GM12801 (cell line): Measurements from ENCODE around the gene TIGD1.

Source experiments
- CTCF ChIP-seq: IDR thresholded peaks from one replicate; pipeline ENCODE4 v1.5.1; 2011; ENCODE audit warnings: control low read depth; ENCODE audit not compliant: insufficient read length; ENCODE audit errors: extremely low read depth

The TIGD1 gene

GRCh38 chr2:232550354-232551249 lies at the start of gene TIGD1, which contains the start of gene EIF4E2:
Gene TIGD1, minus strand, starts transcription at chr2:232550557. Its CDS starts 675 bp downstream, at chr2:232549882.
Gene EIF4E2, plus strand, starts transcription at chr2:232550689. Its CDS starts 36 bp downstream, at chr2:232550725.
- no peak for TF ChIP-seq CTCF

- no peak for TF ChIP-seq CTCF
Measured at GRCh38 chr2:232598293-232598692, 47.9 kb upstream of the TIGD1 start.

DNA sequence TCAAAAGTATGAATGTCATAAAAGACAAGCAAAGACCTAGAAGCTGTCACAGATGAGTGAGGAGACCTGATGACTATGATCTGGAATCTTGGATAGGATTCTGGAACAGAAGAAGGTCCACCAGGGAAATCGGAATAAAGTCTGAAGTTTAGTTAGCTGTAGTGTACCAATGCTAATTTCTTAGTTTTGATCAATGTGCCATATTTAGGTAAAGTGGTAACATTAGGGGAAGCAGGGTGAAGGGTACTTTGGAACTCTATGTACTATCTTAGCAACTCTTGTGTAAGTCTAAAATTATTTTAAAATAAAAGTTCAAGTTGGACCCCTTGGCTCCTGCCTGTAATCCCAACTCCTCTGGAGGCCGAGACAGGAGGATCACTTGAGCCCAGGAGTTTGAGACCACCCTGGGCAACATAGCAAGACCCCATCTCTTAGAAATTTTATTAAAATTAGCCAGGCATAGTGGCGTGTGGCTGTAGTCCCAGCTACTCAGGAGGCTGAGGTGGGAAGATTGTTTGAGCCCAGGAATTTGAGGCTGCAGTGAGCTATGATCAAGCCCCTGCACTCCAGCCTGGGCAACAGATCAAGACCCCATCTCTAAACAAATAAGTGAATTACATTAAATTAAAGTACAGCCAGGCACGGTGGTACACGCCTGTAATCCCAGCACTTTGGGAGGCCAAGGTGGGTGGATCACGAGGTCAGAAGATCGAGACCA lies 47.2 kb upstream of the TIGD1 start:
- TF ChIP-seq CTCF: no peak

DNA sequence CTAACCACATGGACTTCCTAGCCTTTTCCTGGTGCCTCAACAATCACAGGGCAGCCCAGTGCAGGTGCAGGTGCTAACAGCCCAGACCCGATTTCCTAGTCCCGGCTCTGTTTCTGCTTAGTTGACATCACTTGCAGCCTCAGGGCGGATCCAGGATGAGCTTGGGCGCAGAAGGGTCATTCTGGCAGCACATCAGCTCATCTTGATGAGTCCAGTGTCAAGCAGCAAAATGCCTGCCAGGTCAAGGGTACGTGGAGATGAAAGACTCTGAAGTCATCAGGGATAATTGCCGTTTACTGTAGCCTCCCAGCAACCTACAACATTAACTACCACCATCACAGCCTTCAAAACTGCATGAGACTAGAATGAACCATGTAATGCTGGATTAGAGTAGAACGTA lies 43.6 kb upstream of the TIGD1 start:
- no peak for TF ChIP-seq CTCF

GRCh38 chr2:232592772-232593395 lies 42.5 kb upstream of the TIGD1 start:
- TF ChIP-seq CTCF: no peak

- no peak for TF ChIP-seq CTCF
Measured at GRCh38 chr2:232588680-232589585, 38.6 kb upstream of the TIGD1 start.
